HG03439 (cell line): Measurements from ENCODE around the gene UGT1A8.
"Not testable (repeated sequence)": the region's sequence is repeated elsewhere in the genome, so short reads cannot be mapped to it uniquely, and the experiment has no call there.

Source experiments
- ATAC-seq: cut with Tn5 transposase; IDR thresholded peaks from one replicate; pipeline ENCODE4 v1.9.1; 2021; ENCODE audit warnings: mild to moderate bottlenecking, moderate library complexity; ENCODE audit not compliant: unreplicated experiment

The UGT1A8 gene

GRCh38 chr2:233617476-233617875 lies at the start of gene UGT1A8:
Gene UGT1A8 (plus strand): TSS chr2:233617633. CDS start chr2:233617708, 75 bp downstream.
- ATAC-seq, result not testable (repeated sequence)

GRCh38 chr2:233571001-233571400 lies 46.4 kb upstream of the UGT1A8 start:
- ATAC-seq, result no peak

- ATAC-seq, result no peak
These were observed 46.0 kb upstream of the UGT1A8 start for GRCh38 chr2:233571462-233571861.

DNA sequence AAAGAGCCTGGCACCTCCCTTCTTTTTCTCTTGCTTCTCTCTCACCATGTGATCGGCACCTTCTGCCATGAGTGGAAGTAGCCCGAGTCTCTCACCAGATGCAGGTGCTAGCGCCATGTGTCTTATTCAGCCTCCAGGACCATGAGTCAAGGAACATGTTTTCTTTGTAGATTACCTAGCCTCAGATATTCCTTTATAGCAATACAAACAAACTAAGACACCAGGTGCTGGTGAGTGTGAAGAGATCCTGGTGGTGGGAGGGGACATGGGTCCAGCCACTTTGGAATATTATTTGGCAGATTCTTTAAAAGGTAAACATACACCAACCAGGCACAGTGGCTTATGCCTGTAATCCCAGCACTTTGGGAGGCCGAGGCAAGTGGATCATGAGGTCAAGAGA lies 45.0 kb upstream of the UGT1A8 start:
- no peak for ATAC-seq

DNA sequence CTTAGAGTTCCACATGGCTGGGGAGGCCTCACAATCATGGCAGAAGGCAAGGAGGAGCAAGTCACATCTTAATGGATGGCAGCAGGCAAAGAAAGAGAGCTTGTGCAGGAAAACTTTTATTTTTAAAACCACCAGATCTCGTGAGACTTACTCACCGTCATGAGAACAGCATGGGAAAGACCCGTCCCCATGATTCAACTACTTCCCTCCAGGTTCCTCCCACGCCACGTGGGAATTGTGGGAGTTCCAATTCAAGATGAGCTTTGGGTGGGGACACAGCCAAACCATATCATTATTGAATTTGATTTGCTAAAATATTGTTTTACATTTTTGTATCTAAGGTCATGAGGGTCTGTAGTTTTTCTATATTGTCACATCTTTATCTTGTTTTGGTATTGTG lies 40.1 kb upstream of the UGT1A8 start:
- ATAC-seq, result not testable (repeated sequence)

- not testable (repeated sequence) for ATAC-seq
These were observed 34.0 kb upstream of the UGT1A8 start for GRCh38 chr2:233583217-233583965.

DNA sequence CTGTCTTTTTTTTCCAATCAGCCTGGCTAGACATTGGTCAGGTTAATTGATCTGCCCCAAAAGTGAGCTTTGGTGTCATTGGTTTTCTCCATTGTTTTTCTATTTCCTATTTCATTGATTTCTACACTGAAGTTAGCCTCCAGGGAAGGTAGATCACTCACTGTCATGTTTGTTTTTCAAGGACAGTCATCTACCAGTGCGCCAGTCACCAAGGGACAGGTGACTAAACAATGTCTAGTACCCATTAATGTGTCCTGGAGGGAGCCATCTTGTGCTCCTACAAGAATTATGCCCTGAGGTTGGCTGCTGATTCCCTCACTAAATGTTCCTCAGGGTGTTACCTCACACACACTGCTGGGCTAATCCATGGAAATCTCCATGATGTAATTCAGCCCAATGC lies 33.2 kb upstream of the UGT1A8 start:
- no peak for ATAC-seq

DNA sequence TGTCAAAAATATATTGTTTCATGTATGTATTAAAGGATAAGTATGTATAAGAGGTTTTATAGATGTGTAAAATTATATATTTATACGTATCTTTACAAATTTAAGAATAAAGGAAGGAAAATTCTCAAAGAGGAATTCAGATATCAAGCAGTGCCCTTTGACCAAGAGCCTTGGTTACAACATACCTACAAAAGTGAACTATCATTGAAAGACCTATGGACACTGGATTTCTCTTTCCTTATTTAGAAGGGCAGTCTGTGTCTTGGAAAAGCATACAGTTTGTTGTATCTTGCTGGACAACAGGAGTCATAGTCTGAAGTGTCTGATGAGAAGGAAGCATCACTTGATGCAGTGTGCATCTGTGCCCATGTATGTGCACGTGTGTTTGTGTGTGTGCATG lies 29.0 kb upstream of the UGT1A8 start:
- no peak for ATAC-seq

- ATAC-seq, result not testable (repeated sequence)
These were observed 24.7 kb upstream of the UGT1A8 start for GRCh38 chr2:233592706-233593105.

- no peak for ATAC-seq
These were observed 24.2 kb upstream of the UGT1A8 start for GRCh38 chr2:233593201-233593600.

DNA sequence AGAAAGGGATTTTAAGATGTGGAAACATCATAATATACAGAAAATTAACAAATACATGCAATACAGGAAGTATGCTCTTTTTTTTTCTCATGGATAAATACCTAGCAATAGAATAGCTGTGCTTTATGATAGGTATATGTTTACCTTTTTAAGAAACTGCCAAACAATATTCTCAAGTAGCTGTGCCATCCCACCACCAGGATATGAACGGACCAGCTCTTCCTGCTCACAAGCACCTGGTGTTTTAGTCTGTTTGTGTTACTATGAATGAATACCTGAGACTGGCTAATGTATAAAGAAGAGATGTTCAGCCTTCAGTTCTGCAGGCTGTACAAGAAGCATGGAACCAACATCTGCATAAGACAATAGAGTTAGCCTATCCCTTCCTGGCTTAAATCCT lies 19.9 kb upstream of the UGT1A8 start:
- no peak for ATAC-seq

DNA sequence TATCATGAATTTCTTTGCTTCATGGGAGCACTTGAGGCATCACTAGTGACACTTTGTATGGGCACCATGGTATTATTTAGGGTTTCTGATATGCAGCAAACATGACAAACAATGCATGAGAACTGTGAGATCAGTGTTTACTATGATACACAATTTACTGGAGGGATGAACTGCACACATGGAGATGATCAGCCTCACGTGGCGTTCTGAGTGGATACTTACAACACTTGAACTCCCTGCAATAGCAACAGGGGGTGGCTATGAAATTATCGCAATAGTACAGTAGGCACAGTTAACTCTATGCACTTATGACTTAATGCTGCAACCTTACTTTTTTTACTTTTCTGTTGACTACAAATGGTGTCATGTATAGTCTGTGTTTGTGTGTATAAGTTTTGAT lies 18.5 kb upstream of the UGT1A8 start:
- ATAC-seq, result no peak

- ATAC-seq, result no peak
These were observed 17.0 kb upstream of the UGT1A8 start for GRCh38 chr2:233600386-233600785.

- ATAC-seq, result no peak
These were observed 15.4 kb upstream of the UGT1A8 start for GRCh38 chr2:233602076-233602475.

- ATAC-seq, result no peak
These were observed 13.9 kb upstream of the UGT1A8 start for GRCh38 chr2:233603520-233603919.

DNA sequence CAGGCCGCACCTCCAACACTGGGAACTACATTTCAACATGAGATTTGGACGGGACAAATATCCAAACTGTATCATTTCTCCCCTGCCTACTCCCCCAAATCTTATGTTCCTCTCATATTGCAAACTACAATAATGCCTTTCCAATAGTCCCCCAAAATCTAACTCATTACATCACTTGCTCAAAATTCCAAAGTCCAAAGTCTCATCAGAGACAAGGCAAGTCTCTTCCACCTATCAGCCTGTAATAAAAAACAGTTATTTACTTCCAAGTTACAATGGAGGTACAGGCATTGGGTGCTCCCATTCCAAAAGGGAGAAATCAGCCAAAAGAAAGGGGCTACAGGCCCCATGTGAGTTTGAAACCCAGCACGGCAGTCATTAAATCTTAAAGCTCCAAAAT lies 12.6 kb upstream of the UGT1A8 start:
- ATAC-seq, result no peak

GRCh38 chr2:233605680-233606079 lies 11.8 kb upstream of the UGT1A8 start:
- ATAC-seq, result no peak

DNA sequence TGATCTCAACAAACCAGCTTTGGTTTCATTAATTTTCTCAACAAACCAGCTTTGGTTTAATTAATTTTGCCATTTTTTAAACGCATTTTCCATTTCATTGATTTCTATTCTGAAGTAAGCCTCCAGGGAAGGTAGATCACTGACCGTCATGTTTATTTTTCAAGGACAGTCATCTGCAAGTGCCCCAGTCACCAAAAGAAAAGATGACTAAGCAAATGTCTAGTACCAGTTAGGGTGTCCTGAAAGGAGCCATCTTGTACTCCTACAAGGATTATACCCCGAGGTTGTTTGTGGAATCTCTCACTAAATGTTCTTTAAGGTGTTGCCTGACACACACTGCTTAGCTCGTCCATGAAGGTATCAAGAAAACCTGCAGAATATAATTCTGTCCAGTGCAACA lies 6.1 kb upstream of the UGT1A8 start:
- no peak for ATAC-seq

DNA sequence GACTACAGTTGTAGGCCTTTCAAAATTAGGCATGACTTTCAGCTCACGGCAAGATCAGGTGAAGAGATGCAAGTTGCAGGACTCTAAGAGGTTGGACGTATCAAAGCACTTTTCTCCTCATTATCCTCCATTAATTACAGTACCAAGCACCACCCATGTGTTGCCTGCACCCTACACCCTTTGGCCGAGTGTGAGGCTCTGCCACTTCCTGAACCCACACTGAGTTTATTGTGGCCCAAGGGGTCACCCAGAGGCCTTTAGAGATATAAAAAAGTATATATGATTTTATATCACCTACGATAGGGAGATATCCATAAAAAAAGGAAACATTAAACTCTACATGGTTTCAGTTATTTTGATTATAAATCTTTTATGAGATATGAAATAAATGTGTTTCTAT lies 2.8 kb downstream of the UGT1A8 start:
- no peak for ATAC-seq

DNA sequence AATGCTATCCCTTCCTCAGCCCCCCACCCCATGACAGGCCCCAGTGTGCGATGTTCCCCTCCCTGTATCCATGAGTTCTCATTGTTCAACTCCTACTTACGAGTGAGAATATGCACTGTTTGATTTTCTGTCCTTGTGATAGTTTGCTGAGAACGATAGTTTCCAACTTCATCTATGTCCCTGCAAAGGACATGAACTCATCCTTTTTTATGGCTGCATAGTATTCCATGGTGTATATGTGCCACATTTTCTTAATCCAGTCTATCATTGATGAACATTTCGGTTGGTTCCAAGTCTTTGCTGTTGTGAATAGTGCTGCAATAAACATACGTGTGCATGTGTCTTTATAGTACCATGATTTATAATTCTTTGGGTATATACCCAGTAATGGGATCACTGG lies 4.4 kb downstream of the UGT1A8 start:
- not testable (repeated sequence) for ATAC-seq

DNA sequence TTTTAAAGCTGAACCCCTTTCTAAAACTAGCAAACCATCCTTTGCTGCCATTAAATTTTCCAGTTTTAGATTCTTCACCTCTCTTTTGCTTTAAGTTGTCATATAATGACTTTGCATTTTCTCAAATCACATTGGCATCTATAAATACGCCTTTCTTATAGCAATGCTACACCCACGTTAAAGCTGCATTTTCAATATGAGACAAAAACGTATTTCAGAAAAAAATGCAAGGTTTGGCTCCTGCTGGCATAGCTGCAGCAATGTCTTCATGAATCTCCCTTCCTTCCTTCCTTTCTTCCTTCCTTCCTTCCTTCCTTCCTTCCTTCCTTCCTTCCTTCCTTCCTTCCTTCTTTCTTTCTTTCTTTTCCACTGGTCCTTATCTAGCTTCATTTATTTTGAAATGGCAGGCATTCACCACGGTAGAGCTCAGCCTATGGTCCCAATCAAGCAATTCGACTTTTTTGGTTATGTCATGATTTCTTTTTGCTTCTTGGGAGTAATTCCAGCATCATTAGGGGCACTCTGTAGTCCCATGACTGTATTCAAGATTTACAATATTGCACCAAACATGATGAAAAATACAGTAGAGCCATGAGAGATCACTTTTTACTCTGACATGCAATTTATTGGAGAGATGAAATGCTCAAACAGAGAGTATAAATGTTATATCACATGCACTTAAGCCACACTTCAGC lies 10.0 kb downstream of the UGT1A8 start:
- no peak for ATAC-seq

GRCh38 chr2:233636306-233636705 lies 18.9 kb downstream of the UGT1A8 start, which contains the start of gene UGT1A10:
Gene UGT1A10 (plus strand): TSS chr2:233636448. CDS start chr2:233636523, 75 bp downstream.
- not testable (repeated sequence) for ATAC-seq
